Endometrial microvascular endothelial cells (primary cell): ENCODE measurements around the gene GLI3. TPM values are rescaled to one million over a fixed set of nuclear protein-coding genes. Genes with fewer than 3 reads are reported as not detected.

Experiments
- in situ Hi-C: cut with HindIII; loops from 2 replicates; pipeline ENCODE4 v1.10.0; 2017; ENCODE audit warnings: low sequenced_read_pairs, low pct_unique_long_range_greater_than_20kb; ENCODE audit errors: inconsistent ontology term
- total RNA-seq: library from RNA; depleted of rRNA; stranded (reverse); fragments of >200 nt; gene quantifications from one replicate; pipeline ENCODE4 v1.2.3, GENCODE V29; 2015; ENCODE audit errors: inconsistent ontology term

GLI3 gene
- total RNA-seq, 1 donor from 2014 or later, result 3.3 TPM

DNA sequence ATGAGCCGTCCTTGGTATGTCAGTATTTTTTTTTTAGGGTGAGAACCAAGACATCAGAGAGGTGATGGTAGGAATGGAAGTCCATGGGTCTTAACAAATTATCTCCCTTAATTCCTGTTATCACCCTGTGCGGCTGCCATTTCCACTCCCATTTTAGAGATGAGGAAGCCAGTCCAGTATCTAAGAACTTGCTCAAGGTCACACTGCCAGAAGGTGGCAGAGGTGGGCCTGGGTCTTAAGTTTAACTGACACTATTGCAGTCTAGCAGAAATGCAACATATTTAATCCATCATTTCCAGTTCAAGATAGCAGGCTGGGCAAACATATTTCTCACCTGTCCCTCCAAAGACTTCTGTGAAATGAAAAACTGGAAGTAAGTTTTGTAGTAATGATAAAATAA lies 108.3 kb downstream of the GLI3 start:
- in situ Hi-C loops, result no loop called here

DNA sequence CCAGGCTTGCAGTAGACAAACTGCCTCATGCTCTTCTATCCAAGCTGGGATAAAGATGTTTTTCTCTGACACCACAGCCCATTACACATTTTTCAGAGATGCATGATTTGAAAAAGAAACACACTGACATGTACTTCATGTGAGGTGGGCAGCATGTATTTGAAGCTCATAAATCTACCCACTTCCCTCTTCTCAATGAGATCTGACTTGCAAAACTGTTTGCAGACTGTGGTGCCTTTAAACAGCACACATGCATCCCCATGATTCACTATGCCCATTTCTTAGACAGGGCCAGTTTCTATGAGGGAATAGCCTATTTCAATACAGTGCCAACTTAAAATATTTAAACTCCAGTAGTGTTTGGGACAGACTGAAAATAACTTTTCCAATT lies 109.8 kb downstream of the GLI3 start:
- in situ Hi-C loops, result no loop called here

DNA sequence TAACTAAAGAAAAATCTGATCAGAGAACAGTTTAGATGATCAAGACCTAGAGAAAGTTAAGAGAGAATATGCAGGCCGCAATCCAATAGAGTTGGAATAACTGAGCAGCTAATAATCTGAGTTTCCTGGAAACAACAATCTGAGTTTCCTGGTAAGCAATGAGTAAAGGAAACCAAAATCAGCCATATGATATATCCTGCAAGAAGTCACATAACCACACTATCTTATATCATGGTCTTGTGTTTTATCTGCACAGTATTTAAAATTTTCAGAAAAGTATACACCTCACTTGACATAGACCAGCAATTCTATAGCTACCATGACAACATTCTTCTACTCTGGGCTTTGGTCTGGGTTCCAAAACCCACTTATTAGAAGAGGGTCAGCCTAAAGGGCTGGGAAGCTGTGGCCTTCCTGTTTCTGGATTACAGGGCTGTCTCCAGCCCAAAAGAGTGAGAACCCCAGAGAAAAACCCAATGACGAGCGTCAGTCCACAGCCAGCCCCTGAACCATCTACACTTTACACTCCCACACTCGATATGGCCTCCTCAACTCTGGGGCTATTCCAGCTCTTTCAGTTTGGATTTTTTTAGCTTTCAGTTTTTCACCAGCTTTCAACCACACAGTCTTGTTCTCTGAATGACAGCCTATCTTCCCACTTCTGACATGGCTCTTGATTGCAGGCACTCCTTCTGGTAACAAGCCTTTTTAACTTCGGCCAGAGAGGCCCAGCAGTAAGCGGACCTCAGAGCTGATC lies 110.4 kb downstream of the GLI3 start:
- in situ Hi-C loops, result no loop called here

DNA sequence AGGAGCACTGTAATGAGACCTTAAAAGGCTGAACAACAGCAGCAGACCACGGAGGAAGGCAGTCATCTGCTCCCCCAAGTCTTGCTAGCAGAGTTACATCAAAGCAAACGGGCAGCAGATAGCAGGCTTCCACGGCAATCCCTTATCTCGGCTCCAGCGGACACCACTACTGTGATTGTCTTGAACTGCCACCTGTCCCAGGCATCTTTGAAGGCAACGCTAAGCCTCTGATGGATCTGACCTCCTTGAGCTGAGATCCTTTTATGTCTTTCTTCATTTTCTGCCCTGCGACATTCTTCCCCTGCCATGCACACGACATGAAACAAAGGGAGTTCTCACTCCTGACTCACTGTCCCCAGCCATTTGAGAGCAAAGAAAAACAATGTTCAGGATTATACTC lies 111.7 kb downstream of the GLI3 start:
- in situ Hi-C loops, result no loop called here

DNA sequence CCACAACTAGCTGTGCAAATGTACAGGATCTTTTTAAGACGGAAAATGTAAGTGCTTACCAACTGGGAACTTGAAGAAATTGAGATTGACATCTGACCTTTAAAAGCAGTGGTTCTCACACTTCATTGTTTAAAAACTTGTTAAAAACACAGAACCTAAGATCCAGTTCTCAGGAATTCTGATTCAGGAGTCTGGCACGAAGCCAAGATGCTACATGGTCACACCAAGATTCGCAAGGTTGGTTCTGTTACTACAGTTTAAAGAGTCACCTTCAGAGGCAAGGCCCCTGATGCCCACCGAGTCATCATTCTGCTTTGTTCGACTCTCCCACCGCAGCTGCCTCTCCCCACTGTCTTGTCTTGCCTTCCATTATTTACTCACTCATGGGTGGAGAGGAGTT lies 113.3 kb downstream of the GLI3 start:
- in situ Hi-C loops, result no loop called here

DNA sequence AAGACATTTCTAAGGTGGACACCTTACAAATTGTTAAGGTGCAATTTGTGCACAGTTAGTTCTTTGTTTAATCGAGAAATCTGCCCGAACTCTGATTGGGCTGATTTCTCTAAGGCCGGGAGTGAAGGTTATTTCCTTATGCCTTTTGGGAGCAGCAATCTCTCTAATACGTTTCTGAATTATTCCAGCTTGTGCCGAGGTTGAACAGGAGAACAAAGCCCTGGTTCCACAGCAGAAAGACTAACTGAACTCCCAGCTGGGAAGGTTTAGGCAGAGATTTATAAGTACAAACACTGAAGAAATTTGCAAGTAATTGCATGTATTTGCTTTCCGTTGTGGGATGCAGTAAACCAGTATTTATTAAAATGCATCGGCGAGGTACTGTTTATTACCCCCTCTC lies 116.8 kb downstream of the GLI3 start:
- in situ Hi-C loops, result no loop called here

DNA sequence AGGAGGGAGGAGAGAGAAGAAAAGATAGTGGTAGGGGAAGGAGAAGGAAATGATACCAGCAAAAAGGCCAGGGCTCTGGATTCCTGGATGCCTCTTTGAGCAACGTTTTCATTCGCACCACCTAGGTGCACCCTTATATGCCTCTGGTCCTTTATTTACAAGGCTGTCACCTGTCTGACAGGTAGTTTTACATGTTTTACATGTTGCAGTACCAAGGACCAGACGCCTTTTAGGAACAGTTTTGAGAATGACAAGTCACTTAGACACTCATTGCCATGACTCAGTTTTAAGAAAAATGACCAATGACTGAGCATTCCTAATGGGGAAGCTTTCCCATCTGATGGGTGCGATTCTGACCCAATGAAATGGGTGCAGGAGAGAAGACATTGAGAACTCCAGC lies 119.8 kb downstream of the GLI3 start:
- in situ Hi-C loops, result no loop called here

DNA sequence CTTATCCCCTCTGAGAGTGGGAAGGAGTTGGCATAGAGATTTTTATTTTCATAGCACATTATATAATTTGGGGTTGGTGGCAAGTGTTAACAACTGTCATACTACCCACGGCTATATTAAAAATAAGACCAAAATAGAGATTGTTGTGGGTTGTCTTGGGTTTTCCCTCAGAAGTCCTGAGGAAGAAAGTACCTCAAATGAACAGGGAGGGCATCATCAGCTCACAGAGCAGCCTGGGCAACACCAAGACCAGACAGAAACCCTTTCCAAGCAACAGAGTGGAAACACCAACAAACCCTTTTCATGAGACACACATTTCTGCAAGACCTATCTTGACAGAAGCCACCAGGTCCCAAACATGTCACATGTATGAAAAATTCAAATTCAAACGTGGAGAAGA lies 121.2 kb downstream of the GLI3 start:
- in situ Hi-C loops, result no loop called here

DNA sequence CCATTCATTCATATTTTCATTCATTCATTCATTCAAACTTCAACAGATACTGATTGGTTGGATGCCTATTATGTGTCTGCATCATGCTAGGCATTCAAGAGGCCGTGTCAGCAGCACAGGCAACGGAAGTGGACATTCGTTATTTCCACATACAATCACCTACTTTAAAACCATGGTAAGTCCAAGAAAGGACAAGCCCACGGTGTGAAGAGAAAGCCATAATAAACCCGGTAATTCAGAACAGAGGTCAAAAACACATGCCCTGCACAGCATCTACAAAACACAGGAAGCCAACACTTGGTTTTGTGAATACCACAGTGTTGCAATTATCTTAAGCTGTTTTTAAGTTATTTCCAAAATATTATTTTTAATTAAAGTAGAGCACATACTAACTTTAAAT lies 126.7 kb downstream of the GLI3 start:
- in situ Hi-C loops, result no loop called here

DNA sequence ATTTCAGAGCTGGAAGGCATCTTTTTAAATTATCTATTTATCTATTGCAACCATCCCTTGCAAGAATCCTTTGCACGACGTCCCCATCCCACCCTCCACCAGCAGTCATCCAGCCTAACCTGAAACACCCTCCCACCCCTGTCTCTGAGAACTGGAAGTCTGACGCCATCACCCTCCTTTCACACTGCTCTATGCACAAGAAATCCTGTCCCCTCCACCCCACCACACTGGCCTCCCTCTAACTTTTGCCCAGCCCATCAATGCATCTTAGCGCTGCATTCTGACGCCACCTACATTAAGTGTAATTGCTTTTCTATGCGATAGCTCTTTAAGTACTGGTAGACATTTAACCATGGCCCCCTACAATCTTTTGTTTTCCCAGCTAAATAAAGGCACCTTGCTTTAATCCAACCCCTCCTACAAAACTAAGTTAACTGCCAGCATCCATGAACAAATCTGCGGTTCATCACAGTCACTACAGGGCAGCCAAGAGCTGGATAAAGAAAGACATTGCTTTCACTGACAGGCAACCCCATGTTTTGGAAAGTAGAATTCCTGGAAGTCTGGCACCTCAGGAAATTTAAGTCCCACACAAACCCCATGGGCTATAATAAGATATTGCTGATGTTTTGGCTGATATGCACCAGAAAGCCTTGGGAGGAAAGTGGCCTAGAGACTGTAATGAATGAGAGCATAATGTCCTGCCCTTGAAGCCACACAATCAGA lies 128.0 kb downstream of the GLI3 start:
- in situ Hi-C loops, result no loop called here

DNA sequence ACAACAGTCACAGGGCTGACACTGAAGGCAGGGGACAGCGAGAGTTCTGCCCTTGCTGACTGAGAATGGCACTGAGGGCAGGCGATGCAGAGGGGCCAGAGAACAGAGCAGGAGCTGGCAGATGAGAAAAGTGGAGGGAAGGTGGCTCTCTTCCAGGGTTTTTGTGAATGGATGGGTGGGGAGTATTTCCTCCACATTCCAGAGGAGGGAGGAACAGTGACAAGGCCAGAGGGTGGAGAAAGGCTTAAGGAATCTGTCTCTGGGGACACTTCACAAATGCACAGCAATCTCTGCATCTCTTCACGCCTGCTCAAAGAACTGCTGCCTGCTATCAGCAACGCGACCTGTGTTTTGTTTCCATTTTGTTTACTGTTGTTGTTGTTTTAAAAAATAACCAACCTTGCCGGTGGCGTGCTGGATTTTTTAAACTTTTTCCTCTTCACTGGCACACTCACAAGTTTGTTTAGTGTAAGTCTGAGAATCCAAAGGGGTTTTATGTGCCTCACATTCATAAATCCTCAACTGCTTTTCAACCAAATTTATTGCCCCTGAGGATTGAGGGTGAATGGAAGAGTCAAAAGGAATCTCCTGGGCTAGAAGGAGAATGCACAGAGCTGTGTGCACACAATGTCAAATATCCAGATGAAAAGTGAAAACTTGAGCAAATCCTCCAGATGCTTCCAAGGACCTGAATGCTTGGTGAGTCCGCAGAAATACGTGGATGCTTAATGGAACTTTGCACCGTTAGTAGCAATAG lies 129.3 kb downstream of the GLI3 start:
- in situ Hi-C loops, result no loop called here

DNA sequence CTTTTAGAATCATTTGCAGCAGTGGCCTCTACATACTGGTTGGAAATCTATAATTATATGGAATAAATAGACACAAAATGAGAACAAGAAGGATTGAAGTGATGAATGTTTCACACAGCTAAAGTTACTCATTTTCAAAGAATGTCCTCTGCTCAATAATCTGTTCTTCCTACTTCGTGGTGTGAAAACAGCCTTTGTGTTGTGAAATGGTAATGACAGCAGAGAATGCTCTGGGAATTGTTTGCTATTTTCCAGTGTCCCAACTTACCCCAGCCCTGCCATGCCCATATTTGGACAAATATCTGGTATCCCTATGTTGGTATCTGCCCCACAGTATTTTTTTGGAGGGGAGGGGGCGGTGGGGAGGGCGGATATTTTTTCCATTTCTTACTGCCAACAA lies 130.4 kb downstream of the GLI3 start:
- in situ Hi-C loops, result no loop called here

DNA sequence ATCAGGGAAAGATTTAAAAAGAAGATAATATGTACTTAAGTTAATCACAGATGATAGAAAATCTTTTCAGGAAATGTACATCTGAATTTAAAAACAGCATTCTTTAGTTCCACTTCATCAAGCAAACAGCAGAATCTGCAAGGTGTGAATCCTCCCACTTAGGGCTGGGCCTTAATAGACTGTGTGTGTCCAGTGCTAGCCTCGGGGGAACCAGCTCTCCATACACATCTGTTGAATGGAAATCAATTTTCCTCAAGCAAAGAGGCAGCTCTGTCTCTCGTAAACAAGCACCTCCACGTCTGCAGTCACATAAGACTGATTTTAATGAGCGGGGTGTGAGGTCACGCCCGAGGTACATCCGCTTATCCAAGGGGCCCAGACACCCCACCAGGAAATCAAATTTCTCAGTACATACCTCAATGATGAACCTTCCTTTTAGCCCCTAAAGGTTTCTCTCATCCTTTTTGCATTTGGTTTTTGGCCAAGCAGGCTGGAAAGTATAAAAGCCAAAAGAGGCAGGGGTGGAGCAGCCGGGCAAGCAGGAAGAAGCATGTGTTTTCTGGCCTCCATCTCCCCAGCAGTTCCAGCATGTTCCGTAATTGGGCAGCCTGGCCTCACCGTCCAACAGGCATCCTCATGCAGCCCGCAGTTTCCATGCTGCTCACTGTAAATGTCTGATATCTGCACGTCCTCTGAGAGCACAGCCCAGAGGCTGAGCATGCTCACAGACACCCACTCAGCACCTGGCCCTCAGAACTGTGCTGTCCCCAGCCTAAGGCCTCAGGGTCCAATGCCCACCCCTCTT lies 131.3 kb downstream of the GLI3 start:
- in situ Hi-C loops, result no loop called here

DNA sequence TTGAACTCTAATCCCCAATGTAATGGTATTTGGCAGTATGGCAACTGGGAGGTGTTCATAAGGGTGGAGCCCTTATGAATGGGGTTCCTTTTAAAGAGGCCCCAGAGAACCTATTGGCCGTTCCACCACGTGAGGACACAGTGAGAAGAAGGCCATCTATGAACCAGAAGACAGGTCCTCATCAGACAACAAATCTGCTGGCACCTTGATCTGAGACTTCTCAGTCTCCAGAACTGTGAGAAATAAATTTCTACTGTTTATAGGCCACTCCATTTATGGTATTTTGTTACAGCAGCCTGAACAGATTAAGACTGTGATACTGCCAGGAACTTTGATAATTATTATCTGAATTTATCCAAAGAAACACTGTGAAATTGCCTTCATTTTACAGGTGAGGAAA lies 132.3 kb downstream of the GLI3 start:
- in situ Hi-C loops, result no loop called here

DNA sequence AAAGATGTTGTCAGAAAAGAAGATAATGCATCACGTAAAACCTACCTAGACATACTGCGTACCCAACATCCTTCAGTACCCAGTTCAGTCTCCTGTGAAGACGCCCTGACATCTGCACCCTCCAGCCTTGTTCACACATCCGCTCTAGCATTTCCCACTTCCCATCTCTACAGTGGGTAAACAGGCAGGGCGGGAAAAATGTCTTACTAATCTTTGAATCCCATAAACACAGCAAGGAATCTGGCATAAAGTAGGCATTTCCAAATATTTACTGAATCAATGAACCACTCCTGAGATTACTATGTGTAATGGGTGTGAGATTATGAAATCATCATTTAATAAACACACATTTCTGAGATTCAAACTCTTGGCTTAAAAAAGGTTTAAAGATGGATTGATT lies 132.8 kb downstream of the GLI3 start:
- in situ Hi-C loops, result no loop called here

DNA sequence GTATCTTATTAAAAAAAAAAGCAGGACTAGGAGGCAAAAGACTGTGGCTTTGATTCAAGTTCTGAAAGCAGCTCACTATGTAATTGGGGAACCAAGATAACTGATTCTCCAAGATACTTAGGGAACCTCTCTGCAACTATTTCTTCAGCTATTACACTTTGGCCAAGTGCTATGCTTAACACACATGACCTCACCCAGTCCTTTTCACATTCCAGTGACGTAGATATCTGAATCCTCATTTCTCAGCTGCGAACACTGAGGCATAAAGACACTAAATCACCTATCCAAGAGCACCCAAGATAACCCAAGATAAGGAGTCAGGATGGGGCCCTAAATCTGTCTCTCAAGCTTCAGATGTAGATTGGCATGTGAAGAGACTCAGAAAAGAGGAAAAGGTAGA lies 133.6 kb downstream of the GLI3 start:
- in situ Hi-C loops, result no loop called here

DNA sequence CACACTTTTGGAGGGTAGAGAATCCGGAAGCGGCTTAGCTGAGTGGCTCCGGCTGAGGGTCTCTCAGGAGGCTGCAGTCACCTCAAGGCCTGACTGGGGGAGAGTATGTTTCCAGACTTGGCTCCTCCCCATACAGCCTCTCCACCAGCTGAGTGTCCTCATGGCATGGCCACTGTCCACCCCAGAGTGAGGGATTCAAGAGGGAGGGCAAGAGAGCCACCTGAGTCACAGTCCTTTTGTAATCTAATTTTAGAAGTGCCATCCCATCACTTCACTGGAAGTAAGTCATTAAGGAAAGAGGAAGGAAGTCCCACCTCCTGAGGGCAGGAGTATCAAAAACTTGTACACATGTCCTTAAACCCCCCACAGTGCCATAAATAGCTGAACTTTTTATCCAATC lies 134.0 kb downstream of the GLI3 start:
- in situ Hi-C loops, result no loop called here

DNA sequence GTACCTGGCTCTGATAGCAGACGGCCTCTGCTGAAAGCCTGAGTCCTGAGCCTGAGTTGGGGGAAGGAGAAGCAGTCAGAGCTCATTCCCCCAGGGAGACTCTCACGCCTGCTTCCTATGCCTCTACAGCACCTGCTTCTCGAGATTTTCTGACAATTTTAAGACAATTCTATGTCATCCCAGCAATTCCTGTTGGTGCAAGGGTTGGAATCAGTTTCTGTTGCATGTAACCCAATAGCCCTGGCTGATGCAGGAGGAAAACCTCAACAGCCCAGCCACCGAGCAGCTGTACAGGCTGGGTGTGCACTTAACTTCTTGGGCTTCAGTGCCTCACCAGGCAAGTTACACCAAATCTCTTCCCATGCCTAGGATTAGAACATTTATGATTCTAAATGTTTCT lies 134.7 kb downstream of the GLI3 start:
- in situ Hi-C loops, result no loop called here

DNA sequence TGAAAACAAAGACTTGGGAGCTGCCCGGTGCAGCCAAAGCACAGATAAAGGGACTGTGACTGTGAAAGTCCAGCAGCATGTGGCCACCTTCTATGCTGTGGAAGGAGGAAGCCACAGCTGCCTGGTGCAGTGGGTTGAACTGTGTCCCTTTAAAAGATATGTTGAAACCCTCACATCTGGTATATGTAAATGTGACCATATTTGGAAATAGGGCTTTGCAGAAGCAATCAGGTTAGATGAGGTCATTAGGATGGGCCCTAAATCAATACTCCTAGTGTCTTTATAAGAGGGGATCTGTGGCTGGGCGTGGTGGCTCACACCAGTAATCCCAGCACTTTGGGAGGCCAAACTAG lies 136.9 kb downstream of the GLI3 start:
- in situ Hi-C loops, result no loop called here
